PC-3 (cell line): ENCODE results near the gene MLPH. TPM values are rescaled to one million over a fixed set of nuclear protein-coding genes. Genes with fewer than 3 reads are reported as not detected.

Experiments
- ATAC-seq: fragments of 200-7000 bp; cut with Tn5 transposase; 2 replicates; pipeline ENCODE4 v1.9.1; 2020; ENCODE audit warnings: mild to moderate bottlenecking, moderate library complexity
- BruUV-seq: library from RNA; stranded (reverse); fragments of 400-500 nt; replicated peaks from 2 replicates; lab custom pipeline; 2021; lab: Mats Ljungman, UMichigan
- CTCF ChIA-PET: fragments of 300-600 bp; sonication (Branson Sonifier 250); formaldehyde crosslinking; loops from one replicate; lab custom pipeline; 2022; ENCODE audit warnings: antibody characterized with exemption; lab: Charles Lee
- POLR2A ChIA-PET: fragments of 300-600 bp; sonication (Branson Sonifier 250); formaldehyde crosslinking; loops from one replicate; lab custom pipeline; 2022; ENCODE audit warnings: antibody characterized with exemption; ENCODE audit not compliant: unreplicated experiment; lab: Charles Lee
- DNase-seq: peaks from one replicate; pipeline ENCODE4 v3.0.0-alpha.2; 2015
- H2AFZ ChIP-seq: fragments of 300-600 bp; sonication (generic); 2 replicates; pipeline ENCODE4 v1.6.0; 2016; ENCODE audit warnings: antibody characterized with exemption, low read length
- H3F3A ChIP-seq: fragments of 300-600 bp; sonication (generic); one replicate; pipeline ENCODE4 v1.6.0; 2017; ENCODE audit warnings: antibody characterized with exemption, low read length, control low read depth, mild to moderate bottlenecking; ENCODE audit not compliant: unreplicated experiment
- H3K27ac ChIP-seq: fragments of 300-600 bp; sonication (generic); 2 replicates; pipeline ENCODE4 v1.5.1; 2016; ENCODE audit warnings: mild to moderate bottlenecking, low read length
- H3K27me3 ChIP-seq: fragments of 300-600 bp; sonication (generic); 2 replicates; pipeline ENCODE4 v1.6.1; 2016; ENCODE audit warnings: low read length, mixed read lengths
- H3K36me3 ChIP-seq: fragments of 300-600 bp; sonication (generic); 2 replicates; pipeline ENCODE4 v1.6.1; 2016; ENCODE audit warnings: low read depth, mixed run types, low read length, mixed read lengths
- H3K4me1 ChIP-seq: fragments of 300-600 bp; sonication (generic); 2 replicates; pipeline ENCODE4 v1.5.1; 2016; ENCODE audit warnings: low read length; ENCODE audit not compliant: insufficient read depth
- H3K4me2 ChIP-seq: fragments of 300-600 bp; sonication (generic); 2 replicates; pipeline ENCODE4 v1.6.0; 2016; ENCODE audit warnings: low read length
- H3K4me3 ChIP-seq: fragments of 300-600 bp; sonication (generic); 2 replicates; pipeline ENCODE4 v1.5.1; 2016; ENCODE audit warnings: mild to moderate bottlenecking, low read length, mixed read lengths
- H3K79me2 ChIP-seq: fragments of 300-600 bp; sonication (generic); 2 replicates; pipeline ENCODE4 v1.6.1; 2017; ENCODE audit warnings: low read length, mixed read lengths
- H3K9ac ChIP-seq: fragments of 300-600 bp; sonication (generic); 2 replicates; pipeline ENCODE4 v1.6.0; 2016; ENCODE audit warnings: mild to moderate bottlenecking, low read length
- H3K9me2 ChIP-seq: fragments of 300-600 bp; sonication (generic); replicated peaks from 2 replicates; pipeline ENCODE4 v1.6.1; 2016; ENCODE audit warnings: mixed run types, low read length, mixed read lengths
- H3K9me3 ChIP-seq: fragments of 300-600 bp; sonication (generic); 2 replicates; pipeline ENCODE4 v1.6.1; 2016; ENCODE audit warnings: low read length, mixed read lengths
- H4K20me1 ChIP-seq: fragments of 300-600 bp; sonication (generic); 2 replicates; pipeline ENCODE4 v1.6.1; 2016; ENCODE audit warnings: low read length, mixed read lengths
- EZH2 ChIP-seq: fragments of 300-600 bp; sonication (generic); IDR thresholded peaks from one replicate; pipeline ENCODE4 v1.6.1; 2017; ENCODE audit warnings: antibody characterized with exemption, mild to moderate bottlenecking, low read length; ENCODE audit not compliant: unreplicated experiment
- EZH2phosphoT487 ChIP-seq: fragments of 300-600 bp; sonication (generic); IDR thresholded peaks from 2 replicates; pipeline ENCODE4 v1.6.1; 2018; ENCODE audit warnings: mild to moderate bottlenecking, antibody characterized with exemption, low read length, borderline replicate concordance
- intact Hi-C: fragments of 100-400 bp; cut with micrococcal nuclease; formaldehyde crosslinking; loops from 2 replicates; pipeline ENCODE4 v1.9.0; 2023
- total RNA-seq: library from RNA; depleted of rRNA; stranded (reverse); fragments of >200 nt; gene quantifications from 2 replicates; pipeline ENCODE4 v1.2.3, GENCODE V29; 2014
- TF ChIP-seq, protein P1 (sequence below): fragments of 300-600 bp; sonication (generic); conservative IDR thresholded peaks from 2 replicates; pipeline ENCODE4 v1.5.1; 2017; ENCODE audit warnings: antibody characterized with exemption, low read depth, mild to moderate bottlenecking, low read length

The MLPH gene
- total RNA-seq, 1 experiment from 2014 or later: 201 TPM

DNA sequence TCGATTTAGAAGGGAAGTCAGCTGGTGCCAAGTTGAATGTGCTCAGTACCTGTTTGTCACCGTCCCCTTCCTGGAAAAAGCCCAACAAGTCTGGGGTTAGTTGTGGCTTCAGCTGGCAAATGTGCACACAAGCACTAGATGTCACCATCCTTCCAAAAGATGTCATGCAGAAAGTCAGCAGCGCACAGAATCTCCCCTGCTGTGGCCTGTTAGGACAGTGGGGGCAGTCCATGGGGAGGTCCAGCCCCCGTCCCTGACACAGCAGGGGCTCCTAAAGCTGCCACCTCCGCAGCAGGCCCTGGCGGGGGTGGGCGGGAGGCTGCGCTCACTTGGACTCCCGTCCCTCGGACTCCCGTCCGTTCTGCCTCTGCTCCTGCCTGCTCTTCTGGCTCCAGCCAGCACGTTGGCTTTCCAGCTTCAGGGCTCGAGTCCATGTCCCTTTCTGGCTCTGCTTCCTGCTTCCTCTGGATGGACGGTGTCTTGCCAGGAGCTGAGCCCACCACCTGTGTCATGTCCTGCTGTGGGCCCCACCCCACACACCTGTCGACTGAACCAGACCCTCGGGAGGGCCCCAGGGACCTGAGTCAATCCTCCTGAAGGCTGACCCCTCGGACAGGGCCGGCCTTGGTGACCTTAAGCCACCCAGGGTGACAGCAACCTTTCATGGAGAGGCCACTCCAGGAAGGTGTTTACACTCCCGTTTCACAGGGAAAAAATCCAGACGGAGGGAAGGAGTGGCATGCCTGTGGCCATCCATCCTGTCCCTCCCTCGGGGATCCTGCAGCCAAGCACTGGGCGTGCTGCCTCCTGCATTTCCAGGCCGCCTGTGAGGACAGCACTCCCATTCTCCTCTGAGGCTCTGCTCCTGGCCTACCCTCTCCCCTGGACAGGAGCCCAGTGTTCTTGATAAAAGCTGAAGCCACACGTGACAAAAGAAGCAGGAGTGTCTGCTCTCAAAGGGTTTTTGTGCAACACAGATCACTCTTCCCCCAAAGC, 95.0 kb downstream of the MLPH start:
- Histone ChIP-seq H3F3A (no peaks in the 10 kb centered on the region), H3K9ac (no peak overlapping the region), H2AFZ (no peak overlapping the region), H3K79me2 (peaks cover 9% of the 10 kb centered on the region), H3K27me3 (no peaks in the 10 kb centered on the region), H3K9me2 (no peaks in the 10 kb centered on the region), H3K4me2 (no peak overlapping the region), H3K36me3 (no peaks in the 10 kb centered on the region; the same call in 1 of the 2 replicates), H3K9me3 (no peaks in the 10 kb centered on the region), H3K4me1 (no peaks in the 10 kb centered on the region), H3K27ac (no peak overlapping the region), H3K4me3 (no peak overlapping the region), H4K20me1 (no peaks in the 10 kb centered on the region)
- POLR2A ChIA-PET: no interaction called here
- intact Hi-C loops: no loop called here
- ATAC-seq: peak; percentile 58
- TF ChIP-seq EZH2 (no peak), EZH2phosphoT487 (no peak)
- TF ChIP-seq, protein P1, sequence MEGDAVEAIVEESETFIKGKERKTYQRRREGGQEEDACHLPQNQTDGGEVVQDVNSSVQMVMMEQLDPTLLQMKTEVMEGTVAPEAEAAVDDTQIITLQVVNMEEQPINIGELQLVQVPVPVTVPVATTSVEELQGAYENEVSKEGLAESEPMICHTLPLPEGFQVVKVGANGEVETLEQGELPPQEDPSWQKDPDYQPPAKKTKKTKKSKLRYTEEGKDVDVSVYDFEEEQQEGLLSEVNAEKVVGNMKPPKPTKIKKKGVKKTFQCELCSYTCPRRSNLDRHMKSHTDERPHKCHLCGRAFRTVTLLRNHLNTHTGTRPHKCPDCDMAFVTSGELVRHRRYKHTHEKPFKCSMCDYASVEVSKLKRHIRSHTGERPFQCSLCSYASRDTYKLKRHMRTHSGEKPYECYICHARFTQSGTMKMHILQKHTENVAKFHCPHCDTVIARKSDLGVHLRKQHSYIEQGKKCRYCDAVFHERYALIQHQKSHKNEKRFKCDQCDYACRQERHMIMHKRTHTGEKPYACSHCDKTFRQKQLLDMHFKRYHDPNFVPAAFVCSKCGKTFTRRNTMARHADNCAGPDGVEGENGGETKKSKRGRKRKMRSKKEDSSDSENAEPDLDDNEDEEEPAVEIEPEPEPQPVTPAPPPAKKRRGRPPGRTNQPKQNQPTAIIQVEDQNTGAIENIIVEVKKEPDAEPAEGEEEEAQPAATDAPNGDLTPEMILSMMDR: no peak
- CTCF ChIA-PET: interaction anchor here (0.6 to 0.9 kb wide), 2 partner anchors 10 to 454 kb away, joined by 3 to 4 read pairs; no protein-coding TSS in a partner anchor
- BruUV-seq: no TSS peak
- DNase-seq: no peak

DNA sequence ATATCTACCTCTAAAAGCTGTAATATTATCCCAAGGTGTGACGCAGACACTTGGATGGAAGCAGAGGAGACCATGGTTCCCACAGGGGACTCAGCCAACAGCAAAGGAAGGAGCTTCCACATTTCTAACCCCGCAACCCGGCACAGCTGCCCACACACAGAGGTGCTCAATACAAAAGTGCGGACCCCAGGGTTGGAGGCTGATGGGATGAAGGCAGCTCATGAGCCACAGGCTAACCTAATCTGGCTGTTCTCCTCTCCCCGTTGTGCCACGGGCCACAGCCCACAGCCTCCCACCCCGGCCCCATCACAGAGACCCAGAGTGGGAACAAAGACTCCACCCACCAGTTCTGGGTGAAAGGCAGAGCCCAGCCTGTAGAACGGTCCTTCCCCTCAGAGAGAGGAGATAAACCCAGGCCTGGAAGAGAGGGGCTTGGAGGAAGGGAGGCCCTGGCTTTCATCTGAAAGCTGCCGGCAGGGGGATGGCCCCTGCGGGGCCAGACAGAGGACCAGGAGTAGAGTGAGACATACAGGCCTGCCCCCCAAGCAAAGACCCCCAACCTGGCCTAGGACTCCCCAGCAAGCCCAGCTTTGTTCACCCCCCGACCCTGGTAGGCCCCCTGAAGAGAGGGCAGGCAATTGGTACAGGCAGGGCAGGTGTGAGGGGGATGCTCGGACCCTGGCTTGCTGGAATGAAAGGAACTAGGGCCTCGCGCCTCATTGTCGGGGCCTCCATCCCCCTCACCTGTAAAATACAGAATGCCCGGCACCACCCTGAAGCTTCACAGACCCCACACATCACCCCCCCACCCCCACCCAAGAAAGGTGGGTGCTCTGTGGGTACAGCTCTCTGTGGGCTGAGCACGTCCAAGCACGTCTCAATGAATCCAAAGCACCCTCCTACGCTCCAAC, 96.6 kb downstream of the MLPH start:
- no peaks in the 10 kb centered on the region for H3K27me3 ChIP-seq
- H2AFZ ChIP-seq: no peak overlapping the region
- H3K79me2 ChIP-seq: peaks cover 25% of the 10 kb centered on the region
- no peak for DNase-seq
- ChIA-PET POLR2A (no interaction called here), CTCF (no interaction called here)
- ATAC-seq: no peak
- H3K4me1 ChIP-seq: peaks cover 5% of the 10 kb centered on the region; the same call in 1 of the 2 replicates
- no peak overlapping the region for H3K4me2 ChIP-seq
- intact Hi-C loops: no loop called here
- no peaks in the 10 kb centered on the region for H3F3A ChIP-seq
- H3K9ac ChIP-seq: no peak overlapping the region
- H3K27ac ChIP-seq: no peak overlapping the region
- TF ChIP-seq EZH2: no peak
- TF ChIP-seq, protein P1: no peak
- TF ChIP-seq EZH2phosphoT487: no peak
- no TSS peak for BruUV-seq
- no peaks in the 10 kb centered on the region; the same call in 1 of the 2 replicates for H3K36me3 ChIP-seq
- no peak overlapping the region for H3K4me3 ChIP-seq
- no peaks in the 10 kb centered on the region for H3K9me3 ChIP-seq
- H3K9me2 ChIP-seq: no peaks in the 10 kb centered on the region
- H4K20me1 ChIP-seq: 0 out of 2 replicates have a peak, but pooled peaks cover 5% of the 10 kb centered on the region
